ENCODE measurements around the gene SLC25A22. TPM values are rescaled to one million over a fixed set of nuclear protein-coding genes. Genes with fewer than 3 reads are reported as not detected.

Gene SLC25A22
- total RNA-seq, 1 donor from 2014 or later: 10.3 TPM

- Histone ChIP-seq H3K4me1 (peaks cover 30% of the 10 kb centered on the region), H3K27me3 (no peaks in the 10 kb centered on the region), H3K9me3 (no peaks in the 10 kb centered on the region), H3K4me3 (no peak overlapping the region), H3K27ac (no peak overlapping the region), H3K36me3 (no peaks in the 10 kb centered on the region)
- DNase-seq (ENCODE audit: extremely low spot score in 2 of 2): no peak
- intact Hi-C loops (cut with DNase I): no loop called here
- no peak for TF ChIP-seq CTCF (IDR thresholded peaks at IDR 0.05)
- TF ChIP-seq POLR2A (IDR thresholded peaks at IDR 0.05): no peak
- TF ChIP-seq POLR2AphosphoS5 (IDR thresholded peaks at IDR 0.05; ENCODE audit: insufficient read depth in 1 of 2, low read depth in 1 of 2): no peak
These were observed 10.9 kb downstream of the SLC25A22 start for GRCh38 chr11:787084-787675.

- Histone ChIP-seq H3K27me3 (no peaks in the 10 kb centered on the region), H3K9me3 (no peaks in the 10 kb centered on the region), H3K4me3 (no peak overlapping the region), H3K4me1 (peaks cover 32% of the 10 kb centered on the region), H3K27ac (no peak overlapping the region), H3K36me3 (no peaks in the 10 kb centered on the region)
- TF ChIP-seq POLR2A (IDR thresholded peaks at IDR 0.05) (no peak), POLR2AphosphoS5 (IDR thresholded peaks at IDR 0.05; ENCODE audit: insufficient read depth in 1 of 2, low read depth in 1 of 2) (no peak), CTCF (IDR thresholded peaks at IDR 0.05) (no peak)
- intact Hi-C loops (cut with DNase I): no loop called here
- DNase-seq (ENCODE audit: extremely low spot score in 2 of 2): no peak
These were observed 11.6 kb downstream of the SLC25A22 start for GRCh38 chr11:786235-787083.

GRCh38 chr11:783581-784015 lies 14.5 kb downstream of the SLC25A22 start:
- Histone ChIP-seq H3K36me3 (no peaks in the 10 kb centered on the region), H3K27me3 (no peaks in the 10 kb centered on the region), H3K9me3 (no peaks in the 10 kb centered on the region), H3K4me1 (peaks cover 22% of the 10 kb centered on the region), H3K4me3 (no peak overlapping the region), H3K27ac (peak overlapping the region; percentile 50)
- no peak for DNase-seq (ENCODE audit: extremely low spot score in 2 of 2)
- no peak for TF ChIP-seq POLR2A (IDR thresholded peaks at IDR 0.05)
- TF ChIP-seq CTCF (IDR thresholded peaks at IDR 0.05): peak; percentile 17 to 59 (median 21)
- TF ChIP-seq POLR2AphosphoS5 (IDR thresholded peaks at IDR 0.05; ENCODE audit: insufficient read depth in 1 of 2, low read depth in 1 of 2): peak; percentile 60 to 64
- intact Hi-C loops (cut with DNase I): no loop called here

- TF ChIP-seq CTCF (IDR thresholded peaks at IDR 0.05) (no peak), POLR2A (IDR thresholded peaks at IDR 0.05) (no peak), POLR2AphosphoS5 (IDR thresholded peaks at IDR 0.05; ENCODE audit: insufficient read depth in 1 of 2, low read depth in 1 of 2) (no peak)
- DNase-seq (ENCODE audit: extremely low spot score in 2 of 2): no peak
- H3K9me3 ChIP-seq: no peaks in the 10 kb centered on the region
- H3K36me3 ChIP-seq: no peaks in the 10 kb centered on the region
- no peak overlapping the region for H3K4me3 ChIP-seq
- H3K4me1 ChIP-seq: peaks cover 32% of the 10 kb centered on the region
- no peaks in the 10 kb centered on the region for H3K27me3 ChIP-seq
- intact Hi-C loops (cut with DNase I): no loop called here
- H3K27ac ChIP-seq: no peak overlapping the region
These were observed 15.6 kb downstream of the SLC25A22 start for GRCh38 chr11:782264-783174.
